Stromal cell of bone marrow (primary cell): ENCODE measurements around the gene ST8SIA6.
A peak's percentile ranks its signal among the peaks of the same experiment; 100 is the strongest.
"Not testable (repeated sequence)": the region's sequence is repeated elsewhere in the genome, so short reads cannot be mapped to it uniquely, and the experiment has no call there.

ENCODE experiments used
- DNase-seq: peaks from one replicate; pipeline ENCODE4 v3.0.0-alpha.2; 2012; ENCODE audit warnings: low read depth

Gene ST8SIA6

GRCh38 chr10:17427201-17427600, 27.2 kb downstream of the ST8SIA6 start:
- DNase-seq, result no peak

GRCh38 chr10:17426263-17426750, 28.1 kb downstream of the ST8SIA6 start:
- no peak for DNase-seq

- DNase-seq, result no peak
These were observed 28.7 kb downstream of the ST8SIA6 start for GRCh38 chr10:17425584-17426262.

GRCh38 chr10:17423632-17424186, 30.7 kb downstream of the ST8SIA6 start:
- DNase-seq, result no peak

- DNase-seq, result no peak
These were observed 31.5 kb downstream of the ST8SIA6 start for GRCh38 chr10:17422931-17423330.

GRCh38 chr10:17418249-17418648, 36.1 kb downstream of the ST8SIA6 start:
- peak; percentile 7 for DNase-seq

GRCh38 chr10:17416442-17417211, 37.8 kb downstream of the ST8SIA6 start:
- DNase-seq, result no peak

GRCh38 chr10:17415046-17415658, 39.2 kb downstream of the ST8SIA6 start:
- DNase-seq, result no peak

- no peak for DNase-seq
These were observed 39.9 kb downstream of the ST8SIA6 start for GRCh38 chr10:17414484-17414883.

- no peak for DNase-seq
These were observed 40.5 kb downstream of the ST8SIA6 start for GRCh38 chr10:17413876-17414275.

GRCh38 chr10:17412323-17412722, 42.1 kb downstream of the ST8SIA6 start:
- no peak for DNase-seq

GRCh38 chr10:17410907-17411306, 43.5 kb downstream of the ST8SIA6 start:
- no peak for DNase-seq

- no peak for DNase-seq
These were observed 45.1 kb downstream of the ST8SIA6 start for GRCh38 chr10:17409170-17409733.

GRCh38 chr10:17407047-17407446, 47.3 kb downstream of the ST8SIA6 start:
- no peak for DNase-seq

- no peak for DNase-seq
These were observed 48.2 kb downstream of the ST8SIA6 start for GRCh38 chr10:17406036-17406834.

GRCh38 chr10:17403161-17403560, 51.2 kb downstream of the ST8SIA6 start:
- no peak for DNase-seq

- DNase-seq, result not testable (repeated sequence)
These were observed 52.4 kb downstream of the ST8SIA6 start for GRCh38 chr10:17402040-17402439.

- DNase-seq, result no peak
These were observed 58.4 kb downstream of the ST8SIA6 start for GRCh38 chr10:17396004-17396403.

- no peak for DNase-seq
These were observed 59.5 kb downstream of the ST8SIA6 start for GRCh38 chr10:17394854-17395253.

- no peak for DNase-seq
These were observed 66.4 kb downstream of the ST8SIA6 start for GRCh38 chr10:17387861-17388503.

- no peak for DNase-seq
These were observed 67.7 kb downstream of the ST8SIA6 start for GRCh38 chr10:17386616-17387075.
